Lung (tissue), 12 donors: ENCODE measurements around the gene ZEB2. TPM values are rescaled to one million over a fixed set of nuclear protein-coding genes. Genes with fewer than 3 reads are reported as not detected.

Experiments used
- ATAC-seq: fragments of 200-7000 bp; cut with Tn5 transposase; one replicate; pipeline ENCODE4 v1.9.1; 2020; ENCODE audit warnings: moderate number of reproducible peaks; ENCODE audit not compliant: insufficient read depth, low FRiP score
- DNase-seq, 3 donors: peaks; one replicate each; pipeline ENCODE4 v3.0.0-alpha.2; 2013 to 2017
- H3K27ac ChIP-seq, 2 donors: one replicate each; pipeline ENCODE4 v1.5.1; 2013; ENCODE audit warnings: mild to moderate bottlenecking in 2 of 2, moderate library complexity in 2 of 2, control low read depth in 1 of 2, inconsistent platforms in 1 of 2, low read depth in 1 of 2, low read length in 1 of 2
- H3K27me3 ChIP-seq, 3 donors: one replicate each; pipeline ENCODE4 v1.5.1; 2013; ENCODE audit warnings: low read length in 2 of 3; ENCODE audit not compliant: control insufficient read depth in 3 of 3, insufficient read depth in 3 of 3
- H3K36me3 ChIP-seq, 4 donors: one replicate each; pipeline ENCODE4 v1.5.1; 2013; ENCODE audit warnings: low read length in 4 of 4, mild to moderate bottlenecking in 1 of 4, moderate library complexity in 1 of 4; ENCODE audit not compliant: control insufficient read depth in 4 of 4, insufficient read depth in 4 of 4
- H3K4me1 ChIP-seq, 5 donors: one replicate each; pipeline ENCODE4 v1.5.1; 2013; ENCODE audit warnings: low read length in 5 of 5, mild to moderate bottlenecking in 2 of 5, moderate library complexity in 1 of 5; ENCODE audit not compliant: control insufficient read depth in 5 of 5, insufficient read depth in 5 of 5
- H3K4me3 ChIP-seq: one replicate; pipeline ENCODE4 v1.5.1; 2013; ENCODE audit warnings: mild to moderate bottlenecking, control low read depth, moderate library complexity
- H3K9ac ChIP-seq, 2 donors: one replicate each; pipeline ENCODE4 v1.5.1; 2013; ENCODE audit warnings: low read length in 2 of 2, control low read depth in 1 of 2; ENCODE audit not compliant: insufficient read depth in 1 of 2
- H3K9me3 ChIP-seq, 4 donors: one replicate each; pipeline ENCODE4 v1.5.1; 2013; ENCODE audit warnings: low read length in 3 of 4, mild to moderate bottlenecking in 1 of 4, moderate library complexity in 1 of 4; ENCODE audit not compliant: control insufficient read depth in 4 of 4, insufficient read depth in 3 of 4
- CTCF ChIP-seq: IDR thresholded peaks from 2 replicates; pipeline ENCODE4 v1.5.1; 2012; ENCODE audit warnings: mild to moderate bottlenecking; ENCODE audit errors: control extremely low read depth, extremely low read depth
- WGBS, 2 donors: extraction: QIAGEN DNeasy Blood & Tissue Kit; methylation state at CpG; one replicate each; pipeline ENCODE4 v1.1.7; 2013; 5-methylcytosine and 5-hydroxymethylcytosine counted together
- polyA plus RNA-seq, 2 donors: library from polyadenylated mRNA; stranded (reverse); fragments of 200-250 nt; gene quantifications; one replicate each; pipeline ENCODE4 v1.2.1, GENCODE V29; 2013
- total RNA-seq, 2 donors: library from RNA; depleted of rRNA in 1 of 2; stranded (reverse); fragments of >200 nt in 1 of 2; gene quantifications; one replicate each; pipeline ENCODE4 v1.2.1, GENCODE V29; 2014 to 2021
- donor health status: control.
- donor health status: control.
- donor health status: Bipolar disorder and iron deficiency.
- donor health status: healthy.
- donor health status: DM: yes; HTN: yes; CAD: no.

ZEB2 gene
- total and polyA plus RNA-seq, 4 donors: 27.0 to 332 (median 127) TPM

GRCh38 chr2:144471305-144472045 lies 48.4 kb downstream of the ZEB2 start:
- ATAC-seq (no peak), DNase-seq (no peak)
- H3K36me3 ChIP-seq: peaks cover 0 to 42% (median 18%) of the 10 kb centered on the region in 4 donors
- H3K9ac ChIP-seq: peak overlapping the region in 1 of 2 donors; percentile 8
- H3K4me1 ChIP-seq: peaks cover 2 to 93% (median 45%) of the 10 kb centered on the region in 5 donors
- WGBS, 2 donors: 74 to 77% methylated on average over 2 of the region's 2 CpGs
- no peak for TF ChIP-seq CTCF
- peaks cover 0 to 3% (median 0%) of the 10 kb centered on the region in 3 donors for H3K27me3 ChIP-seq
- no peak overlapping the region for H3K27ac ChIP-seq
- no peak overlapping the region for H3K4me3 ChIP-seq
- H3K9me3 ChIP-seq: peaks cover 0 to 2% (median 0%) of the 10 kb centered on the region in 4 donors

- Histone ChIP-seq H3K4me1 (peaks cover 3 to 91% (median 40%) of the 10 kb centered on the region in 5 donors), H3K4me3 (no peak overlapping the region), H3K36me3 (peaks cover 0 to 42% (median 18%) of the 10 kb centered on the region in 4 donors), H3K27me3 (peaks cover 0 to 3% (median 0%) of the 10 kb centered on the region in 3 donors), H3K9me3 (peaks cover 0 to 2% (median 0%) of the 10 kb centered on the region in 4 donors), H3K9ac (peak overlapping the region in 1 of 2 donors; percentile 8), H3K27ac (no peak overlapping the region)
- WGBS, 2 donors: 61 to 68% methylated on average over 3 of the region's 3 CpGs
- DNase-seq (no peak), ATAC-seq (no peak)
- TF ChIP-seq CTCF: no peak
Observed at GRCh38 chr2:144470816-144471215, 49.1 kb downstream of the ZEB2 start.

- H3K27ac ChIP-seq: no peak overlapping the region
- H3K9ac ChIP-seq: no peak overlapping the region
- H3K4me1 ChIP-seq: peaks cover 4 to 91% (median 36%) of the 10 kb centered on the region in 5 donors
- H3K27me3 ChIP-seq: peaks cover 0 to 3% (median 0%) of the 10 kb centered on the region in 3 donors
- WGBS, 2 donors: 52 to 68% methylated on average over 1 of the region's 1 CpG
- DNase-seq: no peak
- H3K36me3 ChIP-seq: peaks cover 0 to 42% (median 18%) of the 10 kb centered on the region in 4 donors
- no peak for TF ChIP-seq CTCF
- no peak for ATAC-seq
- H3K4me3 ChIP-seq: no peak overlapping the region
- H3K9me3 ChIP-seq: peaks cover 0 to 2% (median 0%) of the 10 kb centered on the region in 4 donors
Observed at GRCh38 chr2:144470334-144470733, 49.6 kb downstream of the ZEB2 start.
